ENCODE measurements around the gene SHC2.

DNA sequence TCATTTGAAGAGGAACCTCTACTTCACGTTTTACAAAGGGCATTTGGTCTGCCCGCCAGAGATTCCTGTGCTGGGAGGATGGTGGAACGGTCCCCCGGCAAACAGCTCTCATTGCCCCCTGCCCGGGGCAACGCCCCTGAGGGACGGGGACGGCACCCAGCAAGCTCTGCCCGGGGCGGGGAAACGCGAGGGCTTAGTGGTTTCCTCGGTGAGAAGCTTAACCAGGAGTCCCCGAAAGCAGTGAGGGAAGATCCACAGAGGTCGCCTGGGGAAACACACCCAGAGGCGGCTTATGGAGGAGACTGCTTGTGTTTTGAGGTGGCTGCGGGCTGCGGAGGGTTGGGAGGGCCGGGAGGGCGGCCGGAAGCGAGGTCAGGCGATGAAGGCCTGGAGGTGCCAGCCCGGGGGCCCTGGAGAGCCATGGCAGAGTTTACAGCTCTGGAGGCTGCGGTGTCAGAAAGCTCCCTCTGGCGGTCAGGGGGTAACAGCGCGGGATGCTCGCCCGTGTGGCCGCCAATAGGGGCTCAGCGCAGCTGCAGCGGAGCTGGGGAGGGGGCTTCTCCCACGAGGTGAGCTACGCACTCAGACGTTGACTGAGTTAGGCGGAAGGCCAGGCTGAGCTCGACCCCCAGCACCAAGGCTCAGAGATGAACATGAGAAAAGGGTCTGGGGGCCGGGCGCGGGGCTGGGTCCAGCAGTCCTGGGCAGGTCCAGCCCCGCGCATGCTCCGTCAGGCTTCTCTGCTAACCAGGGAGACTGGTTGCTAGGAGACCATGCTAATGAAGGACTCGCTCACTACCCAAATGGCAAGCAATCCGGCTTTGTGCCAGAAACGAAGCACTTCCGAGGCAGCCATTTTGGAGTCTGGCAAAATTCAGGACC is 45.8 kb upstream of the SHC2 start:
- TF ChIP-seq, protein P1, sequence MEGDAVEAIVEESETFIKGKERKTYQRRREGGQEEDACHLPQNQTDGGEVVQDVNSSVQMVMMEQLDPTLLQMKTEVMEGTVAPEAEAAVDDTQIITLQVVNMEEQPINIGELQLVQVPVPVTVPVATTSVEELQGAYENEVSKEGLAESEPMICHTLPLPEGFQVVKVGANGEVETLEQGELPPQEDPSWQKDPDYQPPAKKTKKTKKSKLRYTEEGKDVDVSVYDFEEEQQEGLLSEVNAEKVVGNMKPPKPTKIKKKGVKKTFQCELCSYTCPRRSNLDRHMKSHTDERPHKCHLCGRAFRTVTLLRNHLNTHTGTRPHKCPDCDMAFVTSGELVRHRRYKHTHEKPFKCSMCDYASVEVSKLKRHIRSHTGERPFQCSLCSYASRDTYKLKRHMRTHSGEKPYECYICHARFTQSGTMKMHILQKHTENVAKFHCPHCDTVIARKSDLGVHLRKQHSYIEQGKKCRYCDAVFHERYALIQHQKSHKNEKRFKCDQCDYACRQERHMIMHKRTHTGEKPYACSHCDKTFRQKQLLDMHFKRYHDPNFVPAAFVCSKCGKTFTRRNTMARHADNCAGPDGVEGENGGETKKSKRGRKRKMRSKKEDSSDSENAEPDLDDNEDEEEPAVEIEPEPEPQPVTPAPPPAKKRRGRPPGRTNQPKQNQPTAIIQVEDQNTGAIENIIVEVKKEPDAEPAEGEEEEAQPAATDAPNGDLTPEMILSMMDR (IDR thresholded peaks at IDR 0.05) = peak; percentile 94 to 99 (median 97)
- TF ChIP-seq POLR2A (IDR thresholded peaks at IDR 0.05) = peak in 1 of 2 donors; percentile 18
- TF ChIP-seq POLR2AphosphoS5 (IDR thresholded peaks at IDR 0.05; ENCODE audit: insufficient read depth in 1 of 2, low read depth in 1 of 2) = peak; percentile 68 to 88

All from vagina (tissue), 2 donors.